NCI-H774 (cell line): ENCODE data around the gene IRGM.

Experiments
- DNase-seq: peaks from one replicate; lab custom pipeline; 2025; lab: John Stamatoyannopoulos, UW

IRGM gene

DNA sequence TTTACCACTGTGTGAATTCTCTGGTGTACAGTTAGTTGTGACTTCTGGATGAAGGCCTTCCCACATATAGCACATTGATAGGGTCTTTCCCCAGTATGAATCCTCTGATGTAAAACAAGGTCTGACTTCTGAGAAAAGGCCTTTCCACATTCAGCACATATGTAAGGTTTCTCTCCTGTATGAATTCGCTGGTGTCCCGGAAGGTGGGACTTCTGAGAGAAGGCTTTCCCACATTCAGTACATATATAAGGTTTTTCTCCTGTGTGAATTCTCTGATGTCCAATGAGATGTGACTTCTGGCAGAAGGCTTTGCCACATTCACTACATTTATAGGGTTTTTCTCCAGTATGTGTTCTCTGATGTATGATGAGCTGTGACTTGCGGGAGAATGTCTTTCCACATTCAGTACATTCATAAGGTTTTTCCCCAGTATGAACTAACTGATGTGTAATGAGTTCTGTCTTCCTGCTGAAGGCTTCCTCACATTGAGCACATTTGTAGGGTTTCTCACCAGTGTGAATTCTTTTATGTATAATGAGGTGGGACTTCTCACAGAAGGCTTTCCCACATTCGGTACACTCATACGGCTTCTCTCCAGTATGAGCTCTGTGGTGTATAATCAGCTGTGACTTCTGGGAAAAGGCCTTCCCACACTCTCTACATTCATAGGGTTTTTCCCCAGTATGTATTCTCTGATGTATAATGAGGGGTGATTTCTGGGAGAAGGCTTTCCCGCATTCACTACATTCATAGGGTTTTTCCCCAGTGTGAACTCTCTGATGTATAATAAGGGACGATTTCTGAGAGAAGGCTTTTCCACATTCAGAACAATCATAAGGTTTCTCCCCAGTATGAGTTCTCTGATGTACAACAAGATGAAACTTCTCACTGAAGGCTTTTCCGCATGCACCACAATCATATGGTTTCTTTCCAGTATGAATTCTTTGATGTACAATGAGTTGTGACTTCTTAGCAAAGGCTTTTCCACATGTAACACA, 49.4 kb downstream of the IRGM start:
- no peak for DNase-seq
